ENCODE data around the gene VDR.

DNA sequence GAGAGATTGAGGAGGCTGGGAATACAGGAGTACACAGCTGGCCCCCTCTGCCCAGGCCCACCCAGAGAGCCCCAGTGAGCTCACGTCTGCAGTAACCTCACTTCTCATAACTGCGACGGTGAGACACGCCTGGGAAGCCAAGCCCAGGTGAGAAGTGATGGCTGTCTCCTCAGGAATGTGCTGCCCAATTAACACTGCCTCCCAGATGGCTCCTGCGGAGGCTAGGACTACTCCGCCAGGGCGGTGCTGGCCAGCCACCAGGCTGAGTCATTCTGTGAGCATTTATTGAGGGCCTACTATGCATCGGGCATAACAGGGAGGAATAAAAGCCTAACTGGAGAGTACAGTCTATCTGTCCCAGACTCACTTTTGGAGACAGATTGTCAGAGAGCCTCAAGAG, 49.3 kb upstream of the VDR start:
- TF ChIP-seq YY1 (IDR thresholded peaks at IDR 0.05; ENCODE audit: insufficient read depth, insufficient read length) (no peak), SUZ12 (IDR thresholded peaks at IDR 0.05; ENCODE audit: extremely low read depth, insufficient read depth, insufficient read length) (no peak), ZNF274 (IDR thresholded peaks at IDR 0.05; ENCODE audit: low read depth, low read length) (no peak)

Data from NT2/D1 (cell line).